K562 (cell line): ENCODE measurements around the gene PNPLA1. TPM values are rescaled to one million over a fixed set of nuclear protein-coding genes. Genes with fewer than 3 reads are reported as not detected.

Source experiments
- BHLHE40 ChIP-seq: IDR thresholded peaks from 2 replicates; pipeline ENCODE4 v1.6.1; 2011; ENCODE audit warnings: low read length, improper control_type of control experiment
- CBFB ChIP-seq: sonication (generic); formaldehyde crosslinking; IDR thresholded peaks from 2 replicates; pipeline ENCODE4 v1.4.0; 2020; ENCODE audit warnings: mild to moderate bottlenecking, missing genetic modification reagents
- CC2D1A ChIP-seq: fragments of 450-650 bp; IDR thresholded peaks from 2 replicates; pipeline ENCODE4 v1.6.1; 2017; ENCODE audit warnings: mild to moderate bottlenecking
- CCNT2 ChIP-seq: IDR thresholded peaks from 2 replicates; pipeline ENCODE4 v1.6.1; 2011; ENCODE audit warnings: borderline replicate concordance, low read depth, mild to moderate bottlenecking, moderate library complexity, mixed read lengths, low read length; ENCODE audit not compliant: insufficient read length; ENCODE audit errors: extremely low read depth
- CEBPG ChIP-seq, 3 experiments: fragments of 200-800 bp in 1 of 3; sonication (Bioruptor generic) in 1 of 3; sonication (generic) in 1 of 3; formaldehyde crosslinking in 1 of 3; IDR thresholded peaks in 2 of 3; conservative IDR thresholded peaks in 1 of 3; 2 replicates each; pipeline versions ENCODE4 v1.6.1 to v1.8.0; 2016 to 2022; ENCODE audit warnings: missing compliant biosample characterization in 2 of 3, missing genetic modification characterization in 2 of 3, mild to moderate bottlenecking in 1 of 3, missing genetic modification reagents in 1 of 3
- EGR1 ChIP-seq: fragments of 450-650 bp; conservative IDR thresholded peaks from 2 replicates; pipeline ENCODE4 v1.6.1; 2017; ENCODE audit warnings: mild to moderate bottlenecking
- MAZ ChIP-seq, 2 experiments: fragments of 450-650 bp in 1 of 2; sonication (generic) in 1 of 2; formaldehyde crosslinking; IDR thresholded peaks in 1 of 2; conservative IDR thresholded peaks in 1 of 2; 2 replicates each; pipeline versions ENCODE4 v1.4.0 to v1.5.0; 2020; ENCODE audit warnings: mild to moderate bottlenecking in 1 of 2, missing genetic modification reagents in 1 of 2
- NR2F6 ChIP-seq: fragments of 450-650 bp; formaldehyde crosslinking; IDR thresholded peaks from 2 replicates; pipeline ENCODE4 v1.4.0; 2020; ENCODE audit warnings: mild to moderate bottlenecking
- NR3C1 ChIP-seq: sonication (generic); formaldehyde crosslinking; IDR thresholded peaks from 2 replicates; pipeline ENCODE4 v1.8.1; 2022; ENCODE audit warnings: missing genetic modification reagents
- RBM39 ChIP-seq: fragments of 200-400 bp; formaldehyde crosslinking; optimal IDR thresholded peaks from 2 replicates; pipeline ENCODE3; 2018; ENCODE audit warnings: low read depth, low read length
- SMAD1 ChIP-seq: fragments of 150-350 bp; IDR thresholded peaks from 2 replicates; pipeline ENCODE4 v1.6.1; 2014; ENCODE audit warnings: low read length, low read depth; ENCODE audit not compliant: partially characterized antibody
- SMAD2 ChIP-seq: fragments of 150-350 bp; IDR thresholded peaks from 2 replicates; pipeline ENCODE4 v1.6.1; 2014; ENCODE audit warnings: low read depth, mild to moderate bottlenecking, low read length
- ZNF253 ChIP-seq: fragments of 250-450 bp; sonication (Bioruptor Pico); conservative IDR thresholded peaks from 2 replicates; pipeline ENCODE4 v1.6.1; 2021; ENCODE audit warnings: mild to moderate bottlenecking
- ZNF57 ChIP-seq: fragments of 450-650 bp; formaldehyde crosslinking; IDR thresholded peaks from 2 replicates; pipeline ENCODE4 v1.4.0; 2020; ENCODE audit warnings: mild to moderate bottlenecking, moderate library complexity
- polyA plus RNA-seq, 8 experiments: library from polyadenylated mRNA; depleted of rRNA in 4 of 8; stranded (reverse) in 5 of 8; unstranded in 3 of 8; fragments of >200 nt; fragmentation: Nextera tagmentation in 2 of 8; fragmentation: Illumina TruSeq in 1 of 8; extraction: Ambion mirVana in 2 of 8; extraction: Trizol in 1 of 8; gene quantifications; 2 replicates each; pipeline versions ENCODE4 v1.2.1 to v1.2.3, GENCODE V29; 2011 to 2014; ENCODE audit warnings: inconsistent platforms in 1 of 8, missing spikeins in 1 of 8
- total RNA-seq, 7 experiments: library from RNA; depleted of rRNA in 6 of 7; stranded (reverse); fragments of >200 nt in 6 of 7; fragmentation: Illumina TruSeq in 2 of 7; extraction: Trizol in 2 of 7; gene quantifications; 2 replicates each; pipeline versions ENCODE4 v1.2.1 to v1.2.3, GENCODE V29; 2011 to 2021; ENCODE audit warnings: low replicate concordance in 1 of 7
- TF ChIP-seq, protein P1 (sequence below), 2 experiments: fragments of 450-650 bp in 1 of 2; sonication (generic) in 1 of 2; formaldehyde crosslinking in 1 of 2; IDR thresholded peaks; 2 replicates each; pipeline versions ENCODE4 v1.7.1 to v1.9.0; 2016 to 2022; ENCODE audit warnings: inconsistent platforms in 1 of 2, mild to moderate bottlenecking in 1 of 2, missing genetic modification reagents in 1 of 2
- TF ChIP-seq, protein P2 (sequence below): fragments of 450-650 bp; formaldehyde crosslinking; IDR thresholded peaks from 2 replicates; pipeline ENCODE4 v1.4.0; 2020; ENCODE audit warnings: mild to moderate bottlenecking, moderate library complexity

The PNPLA1 gene
- total and polyA plus RNA-seq, 9 of the 15 experiments (the other 6 are each of a cell fraction or from before 2014, with no cell fraction given) = 0.04 to 0.27 (median 0.13) TPM; not detected in 2

- TF ChIP-seq NR2F6 (CRISPR knock-in tag) = no peak; the same call in 1 of the 2 replicates
- TF ChIP-seq CCNT2 = peak; percentile 85
- TF ChIP-seq CBFB (CRISPR knock-in tag) = peak; percentile 82; the same call in 1 of the 2 replicates
- no peak for TF ChIP-seq ZNF253 (CRISPR knock-in tag)
- TF ChIP-seq EGR1 = no peak
- TF ChIP-seq, protein P1, sequence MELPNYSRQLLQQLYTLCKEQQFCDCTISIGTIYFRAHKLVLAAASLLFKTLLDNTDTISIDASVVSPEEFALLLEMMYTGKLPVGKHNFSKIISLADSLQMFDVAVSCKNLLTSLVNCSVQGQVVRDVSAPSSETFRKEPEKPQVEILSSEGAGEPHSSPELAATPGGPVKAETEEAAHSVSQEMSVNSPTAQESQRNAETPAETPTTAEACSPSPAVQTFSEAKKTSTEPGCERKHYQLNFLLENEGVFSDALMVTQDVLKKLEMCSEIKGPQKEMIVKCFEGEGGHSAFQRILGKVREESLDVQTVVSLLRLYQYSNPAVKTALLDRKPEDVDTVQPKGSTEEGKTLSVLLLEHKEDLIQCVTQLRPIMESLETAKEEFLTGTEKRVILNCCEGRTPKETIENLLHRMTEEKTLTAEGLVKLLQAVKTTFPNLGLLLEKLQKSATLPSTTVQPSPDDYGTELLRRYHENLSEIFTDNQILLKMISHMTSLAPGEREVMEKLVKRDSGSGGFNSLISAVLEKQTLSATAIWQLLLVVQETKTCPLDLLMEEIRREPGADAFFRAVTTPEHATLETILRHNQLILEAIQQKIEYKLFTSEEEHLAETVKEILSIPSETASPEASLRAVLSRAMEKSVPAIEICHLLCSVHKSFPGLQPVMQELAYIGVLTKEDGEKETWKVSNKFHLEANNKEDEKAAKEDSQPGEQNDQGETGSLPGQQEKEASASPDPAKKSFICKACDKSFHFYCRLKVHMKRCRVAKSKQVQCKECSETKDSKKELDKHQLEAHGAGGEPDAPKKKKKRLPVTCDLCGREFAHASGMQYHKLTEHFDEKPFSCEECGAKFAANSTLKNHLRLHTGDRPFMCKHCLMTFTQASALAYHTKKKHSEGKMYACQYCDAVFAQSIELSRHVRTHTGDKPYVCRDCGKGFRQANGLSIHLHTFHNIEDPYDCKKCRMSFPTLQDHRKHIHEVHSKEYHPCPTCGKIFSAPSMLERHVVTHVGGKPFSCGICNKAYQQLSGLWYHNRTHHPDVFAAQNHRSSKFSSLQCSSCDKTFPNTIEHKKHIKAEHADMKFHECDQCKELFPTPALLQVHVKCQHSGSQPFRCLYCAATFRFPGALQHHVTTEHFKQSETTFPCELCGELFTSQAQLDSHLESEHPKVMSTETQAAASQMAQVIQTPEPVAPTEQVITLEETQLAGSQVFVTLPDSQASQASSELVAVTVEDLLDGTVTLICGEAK (IDR thresholded peaks at IDR 0.05) = no peak
- TF ChIP-seq, protein P1 (CRISPR knock-in tag; IDR thresholded peaks at IDR 0.05) = no peak
- TF ChIP-seq SMAD2 = no peak
- 0 out of 2 replicates have a peak, but pooled peaks have one; percentile 37 for TF ChIP-seq CC2D1A
- TF ChIP-seq, protein P2, sequence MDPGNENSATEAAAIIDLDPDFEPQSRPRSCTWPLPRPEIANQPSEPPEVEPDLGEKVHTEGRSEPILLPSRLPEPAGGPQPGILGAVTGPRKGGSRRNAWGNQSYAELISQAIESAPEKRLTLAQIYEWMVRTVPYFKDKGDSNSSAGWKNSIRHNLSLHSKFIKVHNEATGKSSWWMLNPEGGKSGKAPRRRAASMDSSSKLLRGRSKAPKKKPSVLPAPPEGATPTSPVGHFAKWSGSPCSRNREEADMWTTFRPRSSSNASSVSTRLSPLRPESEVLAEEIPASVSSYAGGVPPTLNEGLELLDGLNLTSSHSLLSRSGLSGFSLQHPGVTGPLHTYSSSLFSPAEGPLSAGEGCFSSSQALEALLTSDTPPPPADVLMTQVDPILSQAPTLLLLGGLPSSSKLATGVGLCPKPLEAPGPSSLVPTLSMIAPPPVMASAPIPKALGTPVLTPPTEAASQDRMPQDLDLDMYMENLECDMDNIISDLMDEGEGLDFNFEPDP (CRISPR knock-in tag) = no peak
- no peak for TF ChIP-seq RBM39
- TF ChIP-seq MAZ (CRISPR knock-in tag; conservative IDR thresholded peaks at IDR 0.05 in 1 of 2, IDR thresholded peaks at IDR 0.05 in 1 of 2) = peak; percentile 76 to 82
- no peak for TF ChIP-seq ZNF57
- no peak for TF ChIP-seq CEBPG (CRISPR knock-in tag; IDR thresholded peaks at IDR 0.05)
- TF ChIP-seq CEBPG (tag; conservative IDR thresholded peaks at IDR 0.05 in 1 of 2, IDR thresholded peaks at IDR 0.05 in 1 of 2) = no peak
- TF ChIP-seq BHLHE40 = peak; percentile 87
- TF ChIP-seq NR3C1 (CRISPR knock-in tag) = no peak
- no peak for TF ChIP-seq SMAD1
Observed at GRCh38 chr6:36350681-36351571, 81.1 kb downstream of the PNPLA1 start (continued).
